ENCODE results near the gene SENP7. TPM values are rescaled to one million over a fixed set of nuclear protein-coding genes. Genes with fewer than 3 reads are reported as not detected.
"Not testable (repeated sequence)": the region's sequence is repeated elsewhere in the genome, so short reads cannot be mapped to it uniquely, and the experiment has no call there.

Gene SENP7
- total RNA-seq, 1 donor from 2014 or later, result 20.0 TPM

DNA sequence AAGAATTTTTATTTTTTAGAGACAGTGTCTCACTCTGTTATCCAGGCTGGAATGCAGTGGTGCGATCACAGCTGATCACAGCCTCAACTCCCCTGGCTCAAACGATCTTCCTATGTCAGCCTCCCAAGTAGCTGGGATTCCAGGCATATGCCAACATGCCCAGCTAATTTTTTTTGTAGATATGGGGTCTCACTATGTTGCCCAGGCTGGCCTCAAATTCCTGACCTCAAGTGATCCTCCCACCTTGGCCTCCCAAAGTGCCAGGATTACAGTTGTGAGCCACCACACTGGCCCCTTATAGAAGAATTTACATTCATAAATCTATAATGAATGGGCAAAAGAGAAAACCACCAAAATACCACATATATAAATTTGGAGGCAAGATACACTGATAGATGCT lies 15.2 kb downstream of the SENP7 start:
- no peaks in the 10 kb centered on the region for H3K4me1 ChIP-seq
- intact Hi-C loops (cut with DNase I), result no loop called here
- DNase-seq, result no peak
- no peak for ATAC-seq
- peaks cover 4% of the 10 kb centered on the region for H3K36me3 ChIP-seq
- H3K4me3 ChIP-seq, result no peak overlapping the region
- H3K27me3 ChIP-seq, result no peaks in the 10 kb centered on the region
- TF ChIP-seq, protein P1, sequence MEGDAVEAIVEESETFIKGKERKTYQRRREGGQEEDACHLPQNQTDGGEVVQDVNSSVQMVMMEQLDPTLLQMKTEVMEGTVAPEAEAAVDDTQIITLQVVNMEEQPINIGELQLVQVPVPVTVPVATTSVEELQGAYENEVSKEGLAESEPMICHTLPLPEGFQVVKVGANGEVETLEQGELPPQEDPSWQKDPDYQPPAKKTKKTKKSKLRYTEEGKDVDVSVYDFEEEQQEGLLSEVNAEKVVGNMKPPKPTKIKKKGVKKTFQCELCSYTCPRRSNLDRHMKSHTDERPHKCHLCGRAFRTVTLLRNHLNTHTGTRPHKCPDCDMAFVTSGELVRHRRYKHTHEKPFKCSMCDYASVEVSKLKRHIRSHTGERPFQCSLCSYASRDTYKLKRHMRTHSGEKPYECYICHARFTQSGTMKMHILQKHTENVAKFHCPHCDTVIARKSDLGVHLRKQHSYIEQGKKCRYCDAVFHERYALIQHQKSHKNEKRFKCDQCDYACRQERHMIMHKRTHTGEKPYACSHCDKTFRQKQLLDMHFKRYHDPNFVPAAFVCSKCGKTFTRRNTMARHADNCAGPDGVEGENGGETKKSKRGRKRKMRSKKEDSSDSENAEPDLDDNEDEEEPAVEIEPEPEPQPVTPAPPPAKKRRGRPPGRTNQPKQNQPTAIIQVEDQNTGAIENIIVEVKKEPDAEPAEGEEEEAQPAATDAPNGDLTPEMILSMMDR (IDR thresholded peaks at IDR 0.05), result no peak
- H3K9me3 ChIP-seq, result no peaks in the 10 kb centered on the region
- no peak overlapping the region for H3K27ac ChIP-seq

DNA sequence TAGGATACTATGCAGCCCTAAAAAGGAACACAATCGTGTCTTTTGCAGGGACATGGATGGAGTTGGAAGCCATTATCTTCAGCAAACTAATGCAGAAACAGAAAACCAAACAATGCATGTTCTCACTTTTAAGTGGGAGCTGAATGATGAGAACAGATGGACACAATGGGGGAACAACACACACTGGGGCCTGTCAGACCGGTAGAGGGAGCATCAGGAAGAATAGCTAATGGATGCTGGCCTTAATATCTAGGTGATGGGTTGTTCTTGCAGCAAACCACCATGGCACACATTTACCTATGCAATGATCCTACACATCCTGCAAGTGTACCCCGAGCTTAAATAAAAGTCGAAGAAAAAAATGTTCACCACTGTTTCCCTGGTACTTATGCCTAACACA lies 17.5 kb downstream of the SENP7 start:
- no peaks in the 10 kb centered on the region for H3K9me3 ChIP-seq
- TF ChIP-seq, protein P1 (IDR thresholded peaks at IDR 0.05), result no peak
- no peaks in the 10 kb centered on the region for H3K4me1 ChIP-seq
- no peaks in the 10 kb centered on the region for H3K27me3 ChIP-seq
- no peak for DNase-seq
- intact Hi-C loops (cut with DNase I), result no loop called here
- peaks cover 10% of the 10 kb centered on the region for H3K36me3 ChIP-seq
- no peak overlapping the region for H3K27ac ChIP-seq
- no peak for ATAC-seq
- H3K4me3 ChIP-seq, result no peak overlapping the region

DNA sequence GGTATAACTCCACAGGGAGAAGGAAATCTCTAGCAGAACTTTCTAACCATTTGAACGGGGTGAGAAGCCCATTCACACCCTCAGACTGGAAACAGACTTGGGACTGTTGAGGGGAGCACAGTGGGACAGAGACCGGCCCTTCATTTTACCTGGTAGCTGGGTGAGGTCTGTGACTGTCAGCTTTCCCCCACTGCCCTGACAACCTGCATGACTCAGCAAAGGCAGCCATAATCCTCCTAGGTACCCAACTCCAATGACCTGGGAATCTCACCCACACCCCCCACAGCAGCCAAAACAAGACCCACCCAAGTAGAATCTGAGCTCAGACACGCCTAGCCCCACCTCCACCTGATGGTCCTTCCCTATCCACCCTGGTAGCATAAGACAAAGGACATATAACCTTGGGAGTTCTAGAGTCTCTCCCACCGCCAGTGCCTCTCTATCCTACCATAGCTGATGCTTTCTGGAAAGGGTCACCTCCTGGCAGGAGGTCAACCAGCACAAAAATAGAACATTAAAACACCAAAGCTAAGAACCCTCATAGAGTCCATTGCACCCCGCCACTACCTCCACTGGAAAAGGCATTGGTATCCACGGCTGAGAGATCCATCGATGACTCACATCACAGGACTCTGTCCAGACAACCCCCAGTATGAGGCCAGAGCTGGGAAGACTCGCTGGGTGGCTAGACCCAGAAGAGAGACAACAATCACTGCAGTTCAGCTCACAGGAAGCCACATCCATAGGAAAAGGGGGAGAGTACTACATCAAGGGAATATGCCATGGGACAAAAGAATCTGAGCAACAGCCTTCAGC lies 28.0 kb downstream of the SENP7 start:
- H3K4me1 ChIP-seq, result no peaks in the 10 kb centered on the region
- TF ChIP-seq, protein P1 (IDR thresholded peaks at IDR 0.05), result no peak
- no peak overlapping the region for H3K27ac ChIP-seq
- H3K4me3 ChIP-seq, result no peak overlapping the region
- intact Hi-C loops (cut with DNase I), result no loop called here
- no peaks in the 10 kb centered on the region for H3K36me3 ChIP-seq
- DNase-seq, result no peak
- ATAC-seq, result no peak
- no peaks in the 10 kb centered on the region for H3K9me3 ChIP-seq
- no peaks in the 10 kb centered on the region for H3K27me3 ChIP-seq

DNA sequence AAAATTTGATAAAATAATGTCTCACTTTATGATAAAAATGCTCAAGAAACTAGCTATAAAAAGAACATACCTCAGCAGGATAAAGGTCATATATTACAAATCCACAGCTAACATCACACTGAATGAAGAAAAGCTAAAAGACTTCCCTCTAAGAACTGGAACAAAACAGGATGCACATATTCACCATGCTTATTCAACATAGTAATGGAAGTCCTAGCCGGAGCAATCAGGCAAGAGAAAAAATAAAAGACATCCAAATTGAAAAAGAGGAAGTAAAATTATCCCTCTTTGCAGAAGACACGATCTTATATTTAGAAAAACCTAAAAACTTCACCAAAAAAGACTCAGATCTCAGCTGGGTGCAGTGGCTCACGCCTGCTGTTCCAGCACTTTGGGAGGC lies 34.0 kb downstream of the SENP7 start:
- ATAC-seq (no peak), DNase-seq (no peak)
- TF ChIP-seq, protein P1 (IDR thresholded peaks at IDR 0.05), result no peak
- H3K27me3 ChIP-seq, result no peaks in the 10 kb centered on the region
- intact Hi-C loops (cut with DNase I), result no loop called here
- H3K4me1 ChIP-seq, result no peaks in the 10 kb centered on the region
- H3K27ac ChIP-seq, result no peak overlapping the region
- H3K36me3 ChIP-seq, result no peaks in the 10 kb centered on the region
- no peaks in the 10 kb centered on the region for H3K9me3 ChIP-seq
- H3K4me3 ChIP-seq, result no peak overlapping the region

DNA sequence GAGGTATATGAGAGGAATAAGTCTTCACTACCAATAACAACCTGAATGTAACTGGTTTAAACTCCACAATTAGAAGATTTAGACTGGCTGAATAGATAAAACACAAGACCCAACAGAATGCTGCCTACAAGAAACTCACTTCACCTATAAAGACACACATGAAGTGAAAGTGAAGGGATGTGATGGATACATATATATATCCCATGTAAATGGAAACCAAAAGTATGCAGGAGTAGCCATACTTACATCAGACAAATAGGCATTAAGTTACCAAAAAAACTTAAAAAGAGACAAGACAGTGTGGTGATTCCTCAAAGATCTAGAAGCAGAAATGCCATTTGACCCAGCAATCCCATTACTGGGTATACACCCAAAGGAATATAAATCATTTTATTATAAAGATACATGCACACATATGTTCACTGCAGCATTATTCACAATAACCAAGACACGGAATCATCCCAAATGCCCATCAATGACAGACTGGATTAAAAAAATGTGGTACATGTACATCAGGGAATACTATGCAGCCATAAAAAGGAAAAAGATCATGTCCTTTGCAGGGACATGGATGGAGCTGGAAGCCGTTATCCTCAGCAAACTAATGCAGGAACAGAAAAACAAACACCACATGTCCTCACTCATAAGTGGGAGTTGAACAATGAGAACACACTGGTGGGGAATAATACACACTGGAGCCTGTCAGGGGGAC lies 38.0 kb downstream of the SENP7 start:
- H3K36me3 ChIP-seq; DNase-seq; H3K4me1 ChIP-seq; H3K27ac ChIP-seq; H3K27me3 ChIP-seq; H3K4me3 ChIP-seq; intact Hi-C loops (cut with DNase I); ATAC-seq; H3K9me3 ChIP-seq: not testable (repeated sequence)

DNA sequence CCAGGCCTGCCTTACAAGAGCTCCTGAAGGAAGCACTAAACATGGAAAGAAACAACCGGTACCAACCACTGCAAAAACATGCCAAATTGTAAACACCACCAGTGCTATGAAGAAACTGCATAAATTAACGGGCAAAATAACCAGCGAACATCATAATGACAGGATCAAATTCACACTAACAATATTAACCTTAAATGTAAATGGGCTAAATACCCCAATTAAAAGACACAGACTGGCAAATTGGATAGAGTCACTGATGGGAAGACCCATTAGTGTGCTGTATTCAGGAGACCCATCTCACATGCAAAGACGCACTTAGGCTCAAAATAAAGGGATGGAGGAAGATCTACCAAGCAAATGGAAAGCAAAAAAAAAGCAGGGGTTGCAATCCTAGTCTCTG lies 44.3 kb downstream of the SENP7 start:
- H3K36me3 ChIP-seq; DNase-seq; intact Hi-C loops (cut with DNase I); ATAC-seq; H3K27ac ChIP-seq; H3K9me3 ChIP-seq; H3K4me3 ChIP-seq; H3K4me1 ChIP-seq; H3K27me3 ChIP-seq: not testable (repeated sequence)

DNA sequence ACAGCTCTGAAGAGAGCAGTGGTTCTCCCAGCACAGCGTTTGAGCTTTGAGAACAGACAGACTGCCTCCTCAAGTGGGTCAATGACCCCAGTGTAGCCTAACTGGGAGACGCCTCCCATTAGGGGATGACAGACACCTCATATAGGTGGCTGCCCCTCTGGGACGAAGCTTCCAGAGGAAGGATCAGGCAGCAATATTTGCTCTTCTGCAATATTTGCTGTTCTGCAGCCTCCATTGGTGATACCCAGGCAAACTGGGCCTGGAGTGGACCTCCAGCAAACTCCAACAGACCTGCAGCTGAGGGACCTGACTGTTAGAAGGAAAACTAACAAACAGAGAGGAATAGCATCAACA lies 45.7 kb downstream of the SENP7 start:
- H3K36me3 ChIP-seq; H3K4me3 ChIP-seq; H3K27me3 ChIP-seq; DNase-seq; H3K9me3 ChIP-seq; intact Hi-C loops (cut with DNase I); H3K27ac ChIP-seq; ATAC-seq; H3K4me1 ChIP-seq: not testable (repeated sequence)
